NCI-H2029 (cell line): Measurements from ENCODE around the gene AQP12A.
"Not testable (repeated sequence)": the region's sequence is repeated elsewhere in the genome, so short reads cannot be mapped to it uniquely, and the experiment has no call there.

Experiments
- DNase-seq: peaks from one replicate; lab custom pipeline; 2025; lab: John Stamatoyannopoulos, UW

Gene AQP12A

DNA sequence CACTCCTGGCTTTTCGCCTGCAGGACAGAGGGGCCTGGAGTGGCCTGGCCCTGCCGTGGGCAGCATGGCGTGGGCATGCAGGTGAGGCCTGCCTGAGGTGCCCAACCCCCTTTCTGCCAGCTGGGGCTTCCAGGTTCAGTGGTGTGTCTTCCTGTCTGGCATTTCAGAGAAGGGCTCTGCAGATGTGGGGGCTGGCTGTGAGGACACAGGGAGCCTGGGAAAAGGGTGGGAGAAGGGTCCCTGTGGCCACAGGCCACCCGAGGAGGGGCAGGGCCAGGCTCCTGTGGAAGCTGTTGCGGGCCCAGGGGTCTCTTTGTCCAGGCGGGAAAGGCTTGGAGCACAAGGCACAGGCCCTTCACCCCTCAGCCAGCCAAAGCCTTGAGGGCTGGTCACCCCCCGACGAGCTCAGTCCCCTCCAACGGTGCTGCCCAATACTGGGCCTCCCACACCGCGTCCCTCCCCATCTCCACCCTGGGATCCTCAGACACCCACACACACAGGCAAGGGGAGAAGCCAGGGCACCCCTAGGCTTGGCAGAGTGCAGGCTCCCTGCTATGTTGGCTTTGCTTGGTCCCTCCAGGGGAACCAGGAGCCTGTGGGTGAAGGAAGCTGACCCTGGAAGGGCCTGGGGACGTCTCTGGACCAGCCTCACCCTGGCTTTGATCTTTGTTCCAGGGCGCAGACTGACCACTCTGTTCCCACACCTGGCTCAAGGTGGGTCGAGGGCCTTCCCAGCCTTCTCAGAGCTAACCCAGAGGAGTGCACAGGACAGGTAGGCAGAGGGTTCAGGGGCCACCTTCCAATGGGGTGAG, 3.7 kb upstream of the AQP12A start:
- no peak for DNase-seq

- DNase-seq, result no peak
Observed at GRCh38 chr2:240688553-240688919, 3.1 kb upstream of the AQP12A start.

DNA sequence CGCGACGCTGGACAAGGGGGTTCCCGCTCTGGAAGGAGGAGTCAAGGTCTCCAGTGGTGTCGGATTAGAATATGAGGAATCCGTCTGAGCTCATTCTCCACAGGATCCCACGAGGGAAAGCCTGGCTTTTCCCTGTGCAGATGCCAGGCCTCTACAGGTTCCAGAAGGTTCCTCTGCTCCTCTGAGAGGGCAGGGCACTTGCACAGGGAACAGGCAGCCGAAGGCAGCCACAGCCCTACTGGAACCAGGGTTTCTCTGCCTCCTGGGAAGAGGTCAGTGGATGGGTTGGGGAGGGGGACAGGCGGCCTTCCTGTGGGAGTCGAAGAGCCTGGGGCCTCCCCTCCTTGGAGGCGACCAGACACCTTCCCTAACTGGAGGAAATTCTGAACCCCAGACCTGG, 1.7 kb upstream of the AQP12A start:
- no peak for DNase-seq

GRCh38 chr2:240690421-240691074, 1.1 kb upstream of the AQP12A start:
- DNase-seq, result not testable (repeated sequence)

DNA sequence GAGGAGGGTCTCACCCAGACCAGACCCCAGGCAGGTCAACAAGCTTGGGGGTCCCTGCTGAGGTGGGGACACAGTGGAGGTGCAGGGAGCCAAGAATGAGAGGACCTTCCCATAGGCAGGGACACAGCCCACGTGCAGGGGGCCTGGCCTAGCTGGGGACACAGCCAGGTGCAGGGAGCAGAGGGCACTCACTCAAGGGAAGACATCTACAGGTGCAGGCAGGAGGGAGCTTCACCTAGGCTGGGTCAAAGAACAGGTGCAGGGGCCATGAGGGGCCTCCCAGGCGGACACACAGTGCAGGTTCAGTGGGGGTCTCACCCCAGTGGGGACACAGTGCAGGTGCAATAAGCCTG, 615 bp upstream of the AQP12A start:
- not testable (repeated sequence) for DNase-seq

DNA sequence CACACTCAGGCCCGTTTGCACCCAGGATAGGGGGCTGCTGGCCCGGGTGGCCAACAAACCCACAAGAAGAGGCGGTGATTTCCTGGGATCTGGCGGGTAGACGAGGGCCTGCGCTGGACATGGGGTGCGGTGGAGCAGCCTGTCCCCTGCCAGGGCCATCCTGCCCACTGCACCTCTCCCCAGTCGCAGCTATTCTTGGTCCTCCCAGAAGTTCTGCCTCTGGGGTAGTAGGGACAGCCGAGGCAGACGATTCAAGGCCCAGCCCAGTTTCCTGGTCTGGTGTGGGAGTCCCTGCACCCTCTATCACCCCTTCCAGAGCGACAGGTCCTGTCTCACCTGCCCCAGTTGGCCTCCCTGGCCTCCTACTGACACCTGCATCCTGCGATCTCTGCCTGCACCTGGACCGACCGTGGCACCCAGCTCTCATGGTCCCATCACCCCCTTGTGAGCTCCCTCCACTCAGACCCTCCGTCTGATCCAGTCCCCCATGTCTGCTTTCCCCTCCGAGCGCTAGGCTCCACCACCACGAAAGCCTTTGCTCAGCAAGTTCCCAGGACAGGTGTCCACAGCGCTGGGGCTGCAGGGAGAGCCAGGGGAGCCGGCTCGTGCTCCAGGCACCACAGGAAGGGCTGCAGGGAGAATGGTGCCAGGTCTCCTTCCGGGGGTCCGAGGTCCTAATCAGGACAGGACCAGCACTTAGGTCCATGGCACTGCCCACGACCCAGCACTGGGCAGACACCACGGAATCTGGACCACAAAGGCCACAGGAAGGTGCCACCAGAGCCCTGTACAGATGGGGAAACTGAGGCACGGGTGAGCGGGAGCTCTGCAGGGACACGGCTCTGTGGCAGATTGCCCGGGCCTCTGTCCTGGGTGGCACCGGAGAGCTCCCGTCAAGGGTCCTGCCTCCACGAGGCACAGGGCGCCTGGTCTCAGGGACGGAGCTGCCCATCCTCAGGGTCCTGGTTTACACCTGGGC, 1.2 kb downstream of the AQP12A start:
- DNase-seq, result not testable (repeated sequence)

DNA sequence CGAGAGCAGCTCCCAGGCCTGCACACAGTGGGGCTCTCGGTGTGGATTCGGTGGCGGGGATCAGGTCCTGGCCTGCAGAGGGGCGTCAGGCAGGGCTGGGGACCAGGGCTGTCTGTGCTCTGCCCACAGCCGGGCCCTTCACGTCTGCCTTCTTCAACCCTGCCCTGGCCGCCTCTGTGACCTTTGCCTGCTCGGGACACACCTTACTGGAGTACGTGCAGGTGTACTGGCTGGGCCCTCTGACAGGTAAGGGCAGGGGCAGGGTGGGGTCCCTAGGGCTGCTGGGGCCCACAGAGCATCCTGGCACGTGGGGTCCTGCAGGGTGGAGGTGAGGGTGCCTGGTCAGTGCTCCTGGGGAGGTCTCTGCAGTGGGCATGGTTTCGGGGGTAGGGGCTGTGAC, 2.6 kb downstream of the AQP12A start:
- DNase-seq, result not testable (repeated sequence)

- not testable (repeated sequence) for DNase-seq
Observed at GRCh38 chr2:240695593-240695992, 3.9 kb downstream of the AQP12A start.

DNA sequence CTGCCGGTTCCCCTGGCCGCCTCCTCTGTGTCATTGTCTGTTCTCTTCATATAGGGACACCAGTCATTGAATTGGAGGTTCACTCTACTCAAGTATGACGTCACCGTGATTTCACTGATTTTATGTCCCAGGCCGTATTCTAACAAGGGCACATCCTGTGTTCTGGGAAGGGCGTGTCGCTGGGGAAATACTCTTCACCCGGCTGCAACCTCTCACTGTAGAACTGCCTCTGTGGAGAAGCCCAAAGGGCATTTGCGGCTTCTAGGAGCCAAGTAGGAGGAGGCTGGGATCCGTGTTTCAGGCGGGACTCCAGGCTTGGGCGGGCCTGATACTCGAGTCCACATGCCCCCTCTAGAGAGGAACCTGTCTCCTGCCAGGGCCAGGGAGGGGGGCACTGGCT, 4.8 kb downstream of the AQP12A start:
- DNase-seq, result not testable (repeated sequence)

DNA sequence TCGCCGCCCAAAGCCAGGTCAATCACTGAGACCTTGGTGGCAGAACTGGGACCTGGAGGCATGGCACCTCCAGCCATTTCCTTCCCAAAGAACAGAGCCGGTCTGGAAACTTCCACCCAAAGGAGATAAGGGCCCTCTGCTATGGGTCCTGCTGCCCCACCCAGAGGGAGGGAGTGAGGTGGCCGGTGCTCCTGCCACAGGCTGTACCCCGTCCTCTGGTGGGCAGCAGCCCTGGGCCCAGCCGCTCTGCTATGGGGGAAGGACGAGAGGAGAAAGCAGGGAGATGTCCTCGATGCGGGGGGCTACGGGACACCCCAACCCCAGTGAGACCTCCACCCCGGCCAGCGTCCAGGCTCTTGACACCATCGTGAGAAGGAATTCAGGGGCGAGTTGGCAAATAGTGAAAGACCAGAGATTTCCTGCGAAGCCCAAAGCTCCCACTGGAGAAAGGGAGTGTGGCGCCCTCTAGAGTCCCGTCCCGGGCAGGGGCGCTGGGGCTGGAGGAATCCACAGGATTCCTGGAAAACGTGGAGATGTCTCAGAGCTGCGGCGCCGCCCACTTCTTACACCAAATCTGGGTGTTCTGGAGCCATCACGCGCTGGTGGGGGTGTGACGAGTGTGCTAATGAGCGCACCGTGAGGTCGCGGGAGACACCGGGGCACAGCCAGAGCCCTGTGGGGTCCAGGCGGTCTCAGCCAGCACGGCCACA, 7.3 kb downstream of the AQP12A start:
- not testable (repeated sequence) for DNase-seq

DNA sequence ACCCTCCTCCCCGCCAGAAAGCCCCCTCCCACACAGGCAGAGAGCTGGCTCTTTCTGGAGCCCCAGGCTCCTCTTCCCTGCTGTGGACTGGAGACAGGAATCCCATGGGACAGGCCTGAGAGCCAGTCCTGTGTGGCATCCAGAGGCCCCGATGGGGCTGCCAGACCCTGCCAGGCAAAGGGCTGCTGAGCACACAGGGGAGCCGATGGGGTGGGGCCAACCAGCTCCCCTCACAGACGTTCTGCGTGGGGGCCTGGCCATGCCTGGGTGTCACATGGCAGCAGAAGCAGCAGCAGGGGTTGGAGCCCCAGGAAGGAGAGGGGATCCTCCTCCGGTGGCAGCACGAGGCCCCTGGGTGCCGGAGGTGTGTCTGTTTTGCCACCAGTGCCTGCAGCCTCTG, 8.2 kb downstream of the AQP12A start:
- not testable (repeated sequence) for DNase-seq

- DNase-seq, result not testable (repeated sequence)
Observed at GRCh38 chr2:240700616-240701015, 8.9 kb downstream of the AQP12A start.

DNA sequence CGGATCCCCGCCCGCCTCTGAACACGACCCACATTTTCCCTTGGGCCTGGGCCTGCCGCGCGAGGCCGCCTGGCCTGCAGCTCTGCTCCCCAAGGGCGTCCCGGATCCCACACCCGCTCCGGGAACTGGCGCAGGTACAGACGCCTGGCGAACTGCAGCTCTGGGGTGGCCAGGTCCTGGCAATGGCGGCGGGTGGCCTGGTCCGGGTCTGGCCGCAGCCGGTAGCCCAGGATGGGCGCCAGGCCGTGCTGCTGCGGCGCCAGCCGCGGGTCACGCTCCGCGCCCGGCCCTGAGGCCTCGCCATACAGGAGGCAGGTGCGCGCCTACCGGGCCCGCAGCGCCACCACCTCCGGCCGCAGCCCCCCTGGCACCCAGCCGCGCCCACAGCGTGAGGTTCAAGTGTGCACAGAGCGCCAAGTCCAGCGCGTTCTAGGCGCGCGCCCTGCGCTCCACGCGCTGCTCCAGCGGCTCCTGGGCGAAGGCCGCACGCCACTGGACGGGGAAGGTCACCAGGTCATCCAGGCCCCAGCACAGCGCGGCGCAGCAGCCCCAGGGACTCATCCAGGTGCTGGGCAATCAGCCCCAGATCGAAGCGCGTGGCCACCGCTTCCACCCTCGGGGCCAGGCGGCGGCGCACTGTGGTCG, 9.5 kb downstream of the AQP12A start:
- DNase-seq, result no peak

GRCh38 chr2:240701736-240702639, 10.3 kb downstream of the AQP12A start:
- DNase-seq, result no peak

- no peak for DNase-seq
Observed at GRCh38 chr2:240702640-240703011, 11.0 kb downstream of the AQP12A start.

- no peak for DNase-seq
Observed at GRCh38 chr2:240703417-240704341, 12.0 kb downstream of the AQP12A start.

- DNase-seq, result no peak
Observed at GRCh38 chr2:240704651-240705050, 13.0 kb downstream of the AQP12A start.

DNA sequence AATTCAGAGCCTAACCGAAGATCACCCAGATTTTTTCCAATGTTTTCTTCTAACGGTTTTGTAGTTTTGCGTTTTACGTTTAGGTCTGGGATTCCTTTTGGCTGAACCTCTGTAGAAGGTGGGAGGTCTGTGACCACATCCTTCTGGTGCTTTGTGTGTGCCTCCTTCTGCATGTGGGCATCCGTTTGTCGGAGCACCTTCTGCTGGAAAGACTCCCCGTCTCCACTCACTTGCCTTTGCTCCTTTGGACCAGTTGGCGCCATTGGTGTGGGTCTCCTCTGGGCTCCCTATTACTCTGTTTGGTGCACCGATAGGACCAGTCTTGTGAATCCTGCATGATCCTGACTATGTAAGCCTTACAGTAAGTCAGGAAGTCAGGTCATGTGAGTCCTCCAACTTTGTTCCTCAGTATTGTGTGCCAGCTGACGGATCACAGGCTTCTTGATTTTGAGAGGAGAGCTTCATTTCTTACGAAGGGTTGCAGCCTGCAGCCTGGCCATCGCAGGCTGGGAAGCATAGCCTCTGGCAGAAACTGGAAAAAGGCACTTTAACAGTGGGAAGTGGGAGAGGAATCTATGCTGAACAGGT, 13.6 kb downstream of the AQP12A start:
- no peak for DNase-seq
